ENCODE data around the gene ZNF384.

- TF ChIP-seq, protein P1, sequence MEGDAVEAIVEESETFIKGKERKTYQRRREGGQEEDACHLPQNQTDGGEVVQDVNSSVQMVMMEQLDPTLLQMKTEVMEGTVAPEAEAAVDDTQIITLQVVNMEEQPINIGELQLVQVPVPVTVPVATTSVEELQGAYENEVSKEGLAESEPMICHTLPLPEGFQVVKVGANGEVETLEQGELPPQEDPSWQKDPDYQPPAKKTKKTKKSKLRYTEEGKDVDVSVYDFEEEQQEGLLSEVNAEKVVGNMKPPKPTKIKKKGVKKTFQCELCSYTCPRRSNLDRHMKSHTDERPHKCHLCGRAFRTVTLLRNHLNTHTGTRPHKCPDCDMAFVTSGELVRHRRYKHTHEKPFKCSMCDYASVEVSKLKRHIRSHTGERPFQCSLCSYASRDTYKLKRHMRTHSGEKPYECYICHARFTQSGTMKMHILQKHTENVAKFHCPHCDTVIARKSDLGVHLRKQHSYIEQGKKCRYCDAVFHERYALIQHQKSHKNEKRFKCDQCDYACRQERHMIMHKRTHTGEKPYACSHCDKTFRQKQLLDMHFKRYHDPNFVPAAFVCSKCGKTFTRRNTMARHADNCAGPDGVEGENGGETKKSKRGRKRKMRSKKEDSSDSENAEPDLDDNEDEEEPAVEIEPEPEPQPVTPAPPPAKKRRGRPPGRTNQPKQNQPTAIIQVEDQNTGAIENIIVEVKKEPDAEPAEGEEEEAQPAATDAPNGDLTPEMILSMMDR (IDR thresholded peaks at IDR 0.05): no peak
- TF ChIP-seq ZNF121 (CRISPR knock-in tag; IDR thresholded peaks at IDR 0.05) (no peak), JUN (CRISPR knock-in tag; IDR thresholded peaks at IDR 0.05) (no peak), MAX (CRISPR knock-in tag; IDR thresholded peaks at IDR 0.05) (no peak), FOXP1 (CRISPR knock-in tag; IDR thresholded peaks at IDR 0.05; ENCODE audit: borderline replicate concordance) (no peak), ZNF423 (CRISPR knock-in tag; IDR thresholded peaks at IDR 0.05) (no peak), CREB1 (CRISPR knock-in tag; IDR thresholded peaks at IDR 0.05) (no peak), NFYB (CRISPR knock-in tag; conservative IDR thresholded peaks at IDR 0.05; ENCODE audit: low read depth) (no peak)
- TF ChIP-seq, protein P2, sequence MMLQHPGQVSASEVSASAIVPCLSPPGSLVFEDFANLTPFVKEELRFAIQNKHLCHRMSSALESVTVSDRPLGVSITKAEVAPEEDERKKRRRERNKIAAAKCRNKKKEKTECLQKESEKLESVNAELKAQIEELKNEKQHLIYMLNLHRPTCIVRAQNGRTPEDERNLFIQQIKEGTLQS (CRISPR knock-in tag; conservative IDR thresholded peaks at IDR 0.05): no peak
- TF ChIP-seq, protein P3, sequence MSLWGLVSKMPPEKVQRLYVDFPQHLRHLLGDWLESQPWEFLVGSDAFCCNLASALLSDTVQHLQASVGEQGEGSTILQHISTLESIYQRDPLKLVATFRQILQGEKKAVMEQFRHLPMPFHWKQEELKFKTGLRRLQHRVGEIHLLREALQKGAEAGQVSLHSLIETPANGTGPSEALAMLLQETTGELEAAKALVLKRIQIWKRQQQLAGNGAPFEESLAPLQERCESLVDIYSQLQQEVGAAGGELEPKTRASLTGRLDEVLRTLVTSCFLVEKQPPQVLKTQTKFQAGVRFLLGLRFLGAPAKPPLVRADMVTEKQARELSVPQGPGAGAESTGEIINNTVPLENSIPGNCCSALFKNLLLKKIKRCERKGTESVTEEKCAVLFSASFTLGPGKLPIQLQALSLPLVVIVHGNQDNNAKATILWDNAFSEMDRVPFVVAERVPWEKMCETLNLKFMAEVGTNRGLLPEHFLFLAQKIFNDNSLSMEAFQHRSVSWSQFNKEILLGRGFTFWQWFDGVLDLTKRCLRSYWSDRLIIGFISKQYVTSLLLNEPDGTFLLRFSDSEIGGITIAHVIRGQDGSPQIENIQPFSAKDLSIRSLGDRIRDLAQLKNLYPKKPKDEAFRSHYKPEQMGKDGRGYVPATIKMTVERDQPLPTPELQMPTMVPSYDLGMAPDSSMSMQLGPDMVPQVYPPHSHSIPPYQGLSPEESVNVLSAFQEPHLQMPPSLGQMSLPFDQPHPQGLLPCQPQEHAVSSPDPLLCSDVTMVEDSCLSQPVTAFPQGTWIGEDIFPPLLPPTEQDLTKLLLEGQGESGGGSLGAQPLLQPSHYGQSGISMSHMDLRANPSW (CRISPR knock-in tag; conservative IDR thresholded peaks at IDR 0.05; ENCODE audit: low read depth): no peak
Measured at GRCh38 chr12:6664902-6665301, 24.3 kb downstream of the ZNF384 start.
